ENCODE data around the gene AP3D1. TPM values are rescaled to one million over a fixed set of nuclear protein-coding genes. Genes with fewer than 3 reads are reported as not detected.

Gene AP3D1
- total RNA-seq, 1 donor from 2014 or later = 157 TPM

- Mint-ChIP-seq H3K27me3 (ENCODE audit: low read depth) (no peaks in the 10 kb centered on the region), H3K27ac (ENCODE audit: unreplicated experiment) (no peak overlapping the region), H3K36me3 (ENCODE audit: low read depth) (peaks cover 3% of the 10 kb centered on the region), H3K4me3 (ENCODE audit: unreplicated experiment) (no peak overlapping the region), H3K9me3 (ENCODE audit: low read depth) (no peaks in the 10 kb centered on the region), H3K4me1 (ENCODE audit: low read depth) (peaks cover 51% of the 10 kb centered on the region)
- DNase-seq (ENCODE audit: low spot score) = no peak
- no peak for TF ChIP-seq CTCF (IDR thresholded peaks at IDR 0.05)
Measured at GRCh38 chr19:2180881-2181632, 29.7 kb upstream of the AP3D1 start.

GRCh38 chr19:2180114-2180513, 28.7 kb upstream of the AP3D1 start:
- no peak for DNase-seq (ENCODE audit: low spot score)
- no peak overlapping the region for H3K27ac Mint-ChIP-seq (ENCODE audit: unreplicated experiment)
- no peaks in the 10 kb centered on the region for H3K9me3 Mint-ChIP-seq (ENCODE audit: low read depth)
- no peak for TF ChIP-seq CTCF (IDR thresholded peaks at IDR 0.05)
- H3K4me3 Mint-ChIP-seq (ENCODE audit: unreplicated experiment) = no peak overlapping the region
- H3K27me3 Mint-ChIP-seq (ENCODE audit: low read depth) = no peaks in the 10 kb centered on the region
- peaks cover 42% of the 10 kb centered on the region for H3K4me1 Mint-ChIP-seq (ENCODE audit: low read depth)
- peaks cover 3% of the 10 kb centered on the region for H3K36me3 Mint-ChIP-seq (ENCODE audit: low read depth)

GRCh38 chr19:2179095-2179494, 27.7 kb upstream of the AP3D1 start:
- Mint-ChIP-seq H3K9me3 (ENCODE audit: low read depth) (no peaks in the 10 kb centered on the region), H3K27me3 (ENCODE audit: low read depth) (no peaks in the 10 kb centered on the region), H3K36me3 (ENCODE audit: low read depth) (peaks cover 3% of the 10 kb centered on the region), H3K27ac (ENCODE audit: unreplicated experiment) (no peak overlapping the region), H3K4me1 (ENCODE audit: low read depth) (peaks cover 34% of the 10 kb centered on the region), H3K4me3 (ENCODE audit: unreplicated experiment) (no peak overlapping the region)
- TF ChIP-seq CTCF (IDR thresholded peaks at IDR 0.05) = no peak
- DNase-seq (ENCODE audit: low spot score) = no peak

GRCh38 chr19:2176337-2176994, 25.1 kb upstream of the AP3D1 start:
- Mint-ChIP-seq H3K27me3 (ENCODE audit: low read depth) (no peaks in the 10 kb centered on the region), H3K4me3 (ENCODE audit: unreplicated experiment) (no peak overlapping the region), H3K9me3 (ENCODE audit: low read depth) (no peaks in the 10 kb centered on the region), H3K4me1 (ENCODE audit: low read depth) (peaks cover 33% of the 10 kb centered on the region), H3K27ac (ENCODE audit: unreplicated experiment) (no peak overlapping the region), H3K36me3 (ENCODE audit: low read depth) (no peaks in the 10 kb centered on the region)
- TF ChIP-seq CTCF (IDR thresholded peaks at IDR 0.05) = no peak
- DNase-seq (ENCODE audit: low spot score) = no peak

GRCh38 chr19:2175742-2176141, 24.4 kb upstream of the AP3D1 start:
- Mint-ChIP-seq H3K27me3 (ENCODE audit: low read depth) (no peaks in the 10 kb centered on the region), H3K4me3 (ENCODE audit: unreplicated experiment) (no peak overlapping the region), H3K9me3 (ENCODE audit: low read depth) (no peaks in the 10 kb centered on the region), H3K36me3 (ENCODE audit: low read depth) (no peaks in the 10 kb centered on the region), H3K27ac (ENCODE audit: unreplicated experiment) (no peak overlapping the region), H3K4me1 (ENCODE audit: low read depth) (peaks cover 38% of the 10 kb centered on the region)
- DNase-seq (ENCODE audit: low spot score) = no peak
- TF ChIP-seq CTCF (IDR thresholded peaks at IDR 0.05) = no peak

All from chondrocyte (in vitro differentiated cells).